Measurements from ENCODE around the gene ENAH.

ENAH gene

DNA sequence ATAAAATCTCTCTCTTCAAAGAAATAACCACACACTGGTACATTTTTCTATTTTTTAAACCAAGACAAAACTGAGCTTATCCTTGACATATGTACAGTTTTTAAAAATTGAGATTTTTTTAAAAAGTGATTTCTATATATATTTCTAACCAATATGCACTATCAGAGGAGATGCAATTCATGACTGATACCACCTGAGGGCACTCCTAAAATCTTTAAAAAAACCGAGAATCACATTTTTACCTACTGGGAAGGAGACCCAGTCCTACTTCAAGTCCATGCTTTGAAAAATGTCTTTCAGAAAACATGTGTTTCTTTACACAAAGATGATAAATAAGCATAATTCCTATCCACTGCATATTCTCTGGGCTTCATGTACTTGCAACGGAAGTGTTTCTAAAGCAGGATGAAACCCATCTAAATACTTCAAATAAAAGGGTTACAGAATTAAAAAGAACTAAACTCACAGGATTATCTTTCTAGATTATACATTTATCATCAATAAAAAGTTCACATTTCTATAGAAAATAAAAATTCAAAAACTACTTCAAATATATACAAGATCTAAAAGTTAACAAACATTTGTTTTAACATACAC lies 98.6 kb downstream of the ENAH start:
- DNase-seq = no peak

DNA sequence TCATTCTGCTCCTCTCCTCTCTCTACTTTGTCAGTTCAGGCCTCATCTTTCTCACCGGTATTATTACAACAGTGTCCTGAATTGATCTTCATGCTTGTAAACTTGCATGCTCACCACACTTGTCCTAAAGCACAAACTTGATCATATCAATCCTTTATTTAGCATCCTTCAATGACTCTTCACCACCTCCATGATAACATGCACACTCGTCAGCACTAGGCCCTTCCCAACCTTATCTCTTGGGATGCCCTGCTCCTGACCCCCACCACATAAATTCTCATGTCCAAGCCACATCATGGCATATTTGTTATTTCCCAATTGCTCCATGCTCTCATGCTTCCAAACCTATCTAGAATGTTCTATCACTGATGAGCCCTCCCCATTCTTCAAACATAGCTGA lies 103.1 kb downstream of the ENAH start:
- no peak for DNase-seq

DNA sequence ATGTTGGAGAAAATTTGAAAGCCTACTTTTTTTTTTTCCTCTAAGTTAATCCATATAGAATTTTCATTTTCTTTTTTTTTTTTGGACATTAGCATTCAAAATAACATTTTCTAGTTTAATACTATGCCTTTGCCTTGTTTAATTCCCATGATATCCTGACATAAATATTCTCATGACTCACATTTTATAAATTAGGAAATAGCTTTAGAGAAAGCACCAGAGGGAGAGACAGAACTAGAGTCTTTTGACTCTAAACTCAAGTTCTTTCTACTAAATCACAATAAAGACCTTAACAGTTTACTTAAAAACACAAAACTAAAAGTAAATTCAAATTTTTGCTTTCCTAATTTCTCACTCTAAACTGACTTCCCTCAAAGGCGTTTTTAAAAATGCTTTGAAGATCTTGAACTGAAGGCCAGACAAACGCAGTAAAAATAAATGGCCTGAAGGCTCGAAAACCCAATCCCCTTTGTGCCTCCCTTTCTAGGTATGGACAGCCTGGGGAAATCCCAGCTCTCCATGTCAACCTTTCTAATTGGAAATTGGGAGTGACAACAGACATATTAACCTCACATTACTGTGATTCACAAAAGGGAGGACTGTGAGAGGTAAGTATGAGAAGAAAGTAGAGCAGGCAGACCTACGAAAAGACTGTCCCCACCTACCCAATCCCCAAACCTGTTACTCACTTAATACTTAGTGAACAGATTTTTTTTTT lies 104.6 kb downstream of the ENAH start:
- no peak for DNase-seq

DNA sequence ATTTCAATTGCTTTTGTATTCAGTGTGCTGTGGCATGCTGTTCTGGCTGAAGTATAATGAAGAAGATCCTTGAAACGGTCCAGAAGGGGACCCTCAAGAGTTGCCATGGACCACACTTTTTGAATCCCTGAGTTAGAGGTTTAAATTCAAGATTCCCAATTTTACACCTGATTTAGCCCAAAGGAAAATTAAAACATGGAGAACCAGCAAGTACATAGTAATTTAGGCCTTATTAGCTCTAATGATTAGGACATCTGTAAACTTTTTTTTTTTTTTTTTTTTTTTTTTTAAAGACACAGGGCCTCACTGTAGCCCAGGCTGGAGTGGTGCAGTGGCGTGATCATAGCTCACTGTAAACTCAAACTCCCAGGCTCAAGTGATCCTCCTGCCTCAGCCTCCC lies 107.3 kb downstream of the ENAH start:
- no peak for DNase-seq

DNA sequence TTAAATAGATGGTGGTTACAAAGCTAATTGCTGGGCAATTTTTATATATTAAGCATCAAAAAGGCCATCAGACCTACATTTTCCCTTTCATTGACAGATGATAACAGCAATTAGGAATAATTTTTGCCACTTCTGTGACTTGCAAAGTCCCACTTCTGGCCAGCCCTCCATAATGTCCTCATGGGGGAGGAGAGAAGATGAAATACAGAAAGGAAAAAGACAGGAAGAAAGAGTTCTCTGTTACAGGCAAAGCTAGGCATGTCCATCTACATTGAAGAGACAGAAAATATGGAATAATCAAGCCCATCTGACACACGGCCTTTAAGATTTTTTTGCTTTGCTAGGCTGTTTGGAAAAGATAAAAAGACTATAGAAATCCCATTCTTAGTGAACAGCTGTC lies 108.0 kb downstream of the ENAH start:
- no peak for DNase-seq

DNA sequence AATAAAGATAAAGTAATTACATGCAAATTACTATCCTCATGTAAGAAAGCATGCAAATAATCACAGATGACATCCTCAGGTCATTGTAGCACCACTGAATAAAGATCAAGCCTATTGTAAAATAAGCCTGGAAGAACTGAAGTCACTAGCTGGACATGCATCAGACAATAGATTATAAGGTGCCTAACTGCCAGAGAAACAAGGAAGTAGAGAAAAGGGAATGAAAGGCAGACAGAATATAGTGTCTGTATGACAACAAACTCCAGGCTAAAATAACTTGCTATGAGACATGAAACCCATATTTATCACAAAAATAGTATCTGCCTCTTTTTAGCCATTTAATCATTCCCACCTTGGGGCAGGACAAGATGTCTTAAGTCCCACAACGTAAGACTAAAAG lies 108.7 kb downstream of the ENAH start:
- no peak for DNase-seq

DNA sequence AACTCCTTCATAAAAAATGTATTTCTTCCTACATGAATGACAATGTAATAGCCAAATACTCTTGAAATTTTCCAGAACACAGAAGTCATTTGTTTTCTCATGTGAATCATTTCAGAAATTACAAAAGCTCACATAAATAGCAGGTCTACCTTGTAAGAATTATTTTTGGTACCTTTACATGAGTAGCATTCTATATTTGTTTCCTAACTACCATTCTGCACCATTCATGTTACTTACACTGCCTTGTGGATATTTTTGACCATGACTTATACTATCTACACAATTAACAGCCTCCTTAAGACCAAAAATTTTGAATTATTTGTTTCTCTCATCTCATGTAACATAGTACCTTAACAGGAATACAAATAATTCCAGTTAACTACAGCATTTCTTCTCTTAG lies 109.6 kb downstream of the ENAH start:
- DNase-seq = no peak

DNA sequence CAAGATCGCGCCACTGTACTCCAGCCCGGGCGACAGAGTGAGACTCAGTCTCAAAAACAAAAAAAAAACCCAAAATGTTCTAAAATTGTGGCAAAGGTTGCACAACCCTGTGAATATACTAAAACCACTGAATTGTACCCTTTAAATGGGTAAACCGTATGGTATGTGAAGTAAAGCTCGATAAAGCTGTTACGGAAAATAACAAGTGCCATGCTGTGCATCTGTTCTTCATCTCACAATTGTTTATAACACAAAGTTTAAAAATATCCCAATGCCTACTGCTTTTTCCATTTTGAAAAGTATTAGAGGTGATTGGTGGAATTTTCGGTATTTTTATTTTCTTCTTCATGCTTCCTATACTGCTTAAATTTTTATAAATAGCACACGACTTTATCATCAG lies 111.5 kb downstream of the ENAH start:
- no peak for DNase-seq

DNA sequence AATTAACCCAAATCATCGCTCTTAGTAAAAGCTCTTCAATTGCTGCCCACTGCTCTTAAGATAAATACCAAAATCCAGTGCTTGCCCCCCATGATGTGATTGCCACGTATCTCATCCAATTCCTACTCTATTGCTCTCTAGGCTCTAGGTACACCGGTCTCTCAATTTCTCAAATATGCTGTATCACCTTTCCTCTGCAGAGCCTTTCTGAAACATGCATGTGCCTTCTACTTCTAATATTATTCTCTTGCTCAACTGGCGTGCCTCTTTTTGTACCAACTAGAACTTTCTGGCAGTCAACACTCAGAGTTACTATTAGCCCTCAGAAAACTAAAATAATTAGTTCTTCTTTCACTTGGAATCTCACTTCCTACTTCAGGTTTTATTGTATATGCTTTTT lies 113.3 kb downstream of the ENAH start:
- DNase-seq = no peak

DNA sequence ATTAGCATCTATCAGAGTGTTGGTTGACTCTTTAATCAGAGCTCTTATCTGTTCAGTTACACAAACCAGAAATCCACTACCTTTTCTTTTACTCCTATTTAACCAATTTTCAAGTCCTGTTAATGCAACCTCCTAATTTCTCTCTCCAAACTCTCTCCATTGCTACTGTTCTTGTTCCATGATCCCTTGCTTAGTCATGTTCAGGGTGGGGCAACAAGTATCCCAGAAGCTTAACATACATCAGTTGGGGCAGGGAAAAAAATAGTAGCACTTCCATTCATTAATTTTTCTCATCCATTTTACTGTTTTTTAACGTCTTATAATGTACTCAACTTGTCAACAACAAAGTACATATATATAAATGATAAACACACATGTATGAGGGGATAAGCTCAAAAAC lies 113.9 kb downstream of the ENAH start:
- DNase-seq = no peak

DNA sequence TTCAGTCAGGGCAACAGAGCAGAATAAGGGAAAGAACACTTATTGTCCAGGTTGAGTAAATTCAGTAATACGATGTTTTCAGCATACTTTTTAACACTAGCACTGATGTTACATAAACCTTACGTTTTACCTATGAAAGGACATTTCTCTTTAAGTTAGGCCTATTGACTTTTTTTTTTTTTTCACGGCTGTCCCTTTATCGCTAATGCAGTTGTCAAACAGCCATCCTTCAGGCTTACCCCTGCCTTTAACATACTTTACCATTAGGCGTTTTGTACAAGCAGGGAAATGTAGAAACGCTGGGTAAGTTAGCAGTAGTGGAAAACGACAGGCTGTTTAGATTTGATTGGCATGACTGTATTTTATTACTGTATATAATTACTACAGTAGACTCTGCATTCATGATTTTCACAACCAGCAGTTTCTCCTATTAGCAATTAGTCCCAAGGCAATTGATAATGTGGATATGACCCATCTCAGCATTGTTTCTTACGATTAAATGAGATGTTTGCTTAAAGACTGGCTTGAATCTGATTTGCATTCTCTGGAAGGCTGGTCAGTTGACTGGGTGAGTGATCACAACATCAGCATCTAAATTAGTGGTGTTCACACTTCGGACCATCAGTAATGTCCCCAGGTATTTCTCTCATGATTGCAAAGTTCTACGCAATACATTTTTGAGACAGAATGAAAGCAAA lies 115.2 kb downstream of the ENAH start:
- DNase-seq = no peak

DNA sequence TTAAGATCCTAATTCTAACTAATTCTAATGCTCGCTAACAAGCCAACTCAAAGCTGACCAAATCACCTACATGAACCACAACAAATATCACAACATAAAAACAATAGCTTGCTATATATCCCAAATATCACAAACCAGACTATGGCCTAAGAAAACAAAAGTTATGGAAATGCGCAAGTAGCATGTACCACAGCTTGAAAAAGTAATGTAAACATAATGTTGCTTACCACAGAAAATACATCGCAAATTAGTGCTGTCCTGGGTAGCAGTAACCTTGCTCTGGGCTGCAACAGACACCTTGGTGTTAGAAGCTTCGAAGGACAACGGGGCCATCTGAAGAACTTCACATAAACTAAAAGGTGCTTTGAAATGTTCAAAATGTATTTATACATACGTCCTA lies 117.6 kb downstream of the ENAH start:
- no peak for DNase-seq

DNA sequence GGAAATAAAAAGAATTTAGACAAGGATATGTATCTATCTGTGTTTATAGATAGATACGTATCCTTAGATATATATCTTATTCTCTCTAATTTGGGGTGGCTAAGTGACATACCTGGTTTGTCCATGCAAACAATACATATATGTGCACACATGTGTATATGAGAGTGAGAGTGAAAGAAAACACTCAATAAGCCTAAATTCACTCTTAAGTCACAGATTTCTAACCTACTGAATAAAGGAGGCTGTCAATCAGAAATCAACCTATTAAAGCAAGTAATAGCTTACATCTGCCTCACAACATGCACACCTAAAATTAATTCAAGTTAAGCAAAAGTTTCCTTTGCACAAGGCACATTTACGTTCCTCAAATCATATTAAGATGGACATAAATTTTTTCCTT lies 118.2 kb downstream of the ENAH start:
- DNase-seq = no peak

DNA sequence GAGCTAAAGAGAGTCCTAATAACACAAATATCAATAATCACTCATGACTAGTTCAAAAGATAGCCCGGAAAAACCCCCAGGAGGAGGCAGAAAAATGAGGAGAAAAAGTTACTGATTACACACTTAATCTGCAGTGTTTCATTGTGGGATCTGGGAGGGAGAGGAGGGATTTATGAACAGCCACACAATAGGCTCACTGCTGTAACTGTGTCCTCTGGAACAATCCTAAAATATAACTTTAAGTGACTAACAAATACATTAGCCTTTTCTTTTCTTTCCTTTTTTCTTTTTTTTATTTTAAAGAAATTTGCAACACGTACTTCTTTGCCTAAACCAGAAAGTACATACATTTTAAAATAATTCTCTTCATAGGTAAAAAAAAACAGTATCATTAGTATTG lies 118.8 kb downstream of the ENAH start:
- no peak for DNase-seq

DNA sequence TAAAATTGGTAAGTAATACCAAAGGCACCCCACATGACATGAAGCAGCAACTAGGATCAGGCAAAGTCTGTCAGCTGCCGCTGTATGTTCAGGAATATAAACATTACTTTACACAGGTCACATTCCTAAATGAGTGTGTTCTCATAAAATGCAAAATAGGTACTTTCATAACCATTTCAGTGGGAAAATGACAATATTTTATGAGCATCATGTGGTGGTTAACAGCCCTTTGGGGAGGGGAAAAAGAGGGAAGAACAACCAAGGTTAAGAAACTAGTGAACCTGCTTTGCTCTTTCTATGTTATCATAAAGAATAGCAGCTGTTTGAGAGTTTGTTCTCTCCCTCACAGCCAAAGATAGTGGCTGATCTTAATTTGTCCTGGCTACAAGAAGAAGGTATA lies 119.7 kb downstream of the ENAH start:
- DNase-seq = no peak

DNA sequence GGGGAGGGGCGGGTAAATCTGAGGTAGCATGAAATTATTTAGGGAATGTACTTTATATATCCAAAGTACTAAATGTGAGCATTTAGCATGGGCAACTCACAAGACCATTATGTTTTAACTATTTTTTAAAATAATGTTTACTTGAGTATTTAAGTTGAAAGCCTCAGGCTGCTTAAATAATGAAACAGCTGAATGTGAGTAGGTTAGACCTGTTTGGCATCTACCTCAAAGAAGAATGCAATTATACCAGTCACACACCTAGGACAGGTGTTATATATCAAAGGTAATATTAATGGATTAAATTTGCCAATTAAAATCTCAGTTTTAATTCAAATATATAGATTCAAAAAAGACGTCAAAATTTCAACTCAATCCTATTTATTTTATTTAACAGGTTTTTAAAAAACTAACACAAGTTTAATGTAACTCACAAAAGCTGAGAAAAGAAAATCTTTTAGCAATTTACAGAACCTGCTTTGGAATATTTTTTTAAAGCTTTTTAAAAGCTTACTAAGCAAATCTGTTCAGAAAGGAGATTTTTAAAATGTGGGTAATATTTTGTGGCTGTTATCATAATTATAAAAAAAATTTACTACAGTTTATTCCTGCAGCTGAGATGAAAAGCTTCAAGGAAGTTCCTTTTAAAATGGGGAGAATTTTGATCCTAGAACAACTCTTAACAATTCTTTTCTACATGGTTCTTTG lies 120.5 kb downstream of the ENAH start:
- DNase-seq = no peak

DNA sequence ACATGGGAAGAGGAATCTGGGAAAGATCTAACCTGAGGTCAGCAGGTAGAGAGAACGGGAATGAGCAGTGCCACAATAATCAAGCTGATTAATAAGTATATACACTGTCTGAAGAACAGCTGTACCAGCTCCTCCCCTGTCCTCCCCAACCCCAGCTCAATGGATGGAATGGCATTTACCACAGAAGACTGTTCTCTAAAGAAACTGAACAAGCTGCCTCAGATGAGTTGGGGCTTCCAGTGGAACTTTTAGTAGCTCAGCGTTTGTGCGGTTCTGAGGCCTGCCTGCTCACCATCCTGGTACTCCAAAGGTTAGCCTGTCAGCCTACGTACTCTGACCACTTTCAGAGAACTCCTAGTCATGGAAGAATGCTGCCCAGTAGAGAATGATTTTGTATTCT lies 123.2 kb downstream of the ENAH start:
- DNase-seq = no peak

DNA sequence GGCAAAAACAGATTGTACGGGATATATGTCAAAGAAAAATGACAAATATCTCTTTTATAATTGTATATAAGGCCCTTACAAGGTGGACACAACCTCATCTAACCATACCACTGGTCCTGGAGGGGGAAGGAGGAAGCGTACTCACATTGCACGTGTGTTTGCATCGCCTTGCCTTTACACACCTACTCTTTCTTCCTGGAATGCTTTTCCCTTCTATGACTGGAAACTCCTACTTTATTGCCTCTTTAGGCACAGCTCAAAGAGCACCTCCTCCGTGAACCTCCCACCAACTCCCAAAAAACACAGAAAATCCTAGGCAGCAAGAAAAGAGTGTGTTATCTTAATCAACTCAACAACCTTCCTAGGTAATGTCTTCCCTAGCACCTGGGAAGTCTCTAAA lies 125.3 kb downstream of the ENAH start:
- DNase-seq = no peak

DNA sequence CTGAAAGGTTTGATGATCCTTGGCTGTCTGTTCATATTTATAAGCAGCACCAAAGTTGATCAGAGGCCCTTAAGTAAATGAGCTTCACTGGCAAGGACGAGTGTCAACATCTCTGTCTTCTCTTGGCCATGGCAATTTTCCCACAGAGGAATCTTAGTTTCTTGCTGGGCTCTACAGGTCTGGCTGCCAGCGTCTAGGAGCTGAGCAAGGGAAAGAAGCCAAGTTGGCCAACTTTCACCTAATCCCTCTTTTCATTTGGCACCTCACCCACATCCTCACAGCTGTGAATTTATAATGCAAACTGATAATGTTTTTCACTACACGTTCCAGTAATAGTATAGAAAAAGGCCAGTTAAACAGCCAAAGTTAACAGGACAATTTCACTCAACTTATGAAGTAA lies 126.0 kb downstream of the ENAH start:
- DNase-seq = no peak

DNA sequence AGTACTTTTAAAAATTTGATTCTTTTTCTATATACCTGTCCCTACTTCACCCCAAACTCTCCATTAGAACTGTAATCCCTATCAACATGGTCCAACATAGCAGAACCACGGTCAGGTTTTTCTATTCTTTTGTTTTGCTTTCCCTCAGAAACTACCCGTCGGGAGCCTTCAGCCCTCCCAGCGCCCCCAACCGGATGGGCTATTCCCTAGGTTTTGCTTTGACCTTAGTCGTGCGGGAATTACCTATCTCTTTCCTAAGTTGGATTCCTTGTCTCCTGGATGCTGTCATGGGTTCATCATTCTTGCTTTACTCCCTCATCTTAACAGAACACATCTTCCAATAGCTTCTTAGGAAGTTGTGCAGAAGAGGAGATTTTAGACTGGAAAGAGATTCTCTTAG lies 127.5 kb downstream of the ENAH start:
- no peak for DNase-seq

DNA sequence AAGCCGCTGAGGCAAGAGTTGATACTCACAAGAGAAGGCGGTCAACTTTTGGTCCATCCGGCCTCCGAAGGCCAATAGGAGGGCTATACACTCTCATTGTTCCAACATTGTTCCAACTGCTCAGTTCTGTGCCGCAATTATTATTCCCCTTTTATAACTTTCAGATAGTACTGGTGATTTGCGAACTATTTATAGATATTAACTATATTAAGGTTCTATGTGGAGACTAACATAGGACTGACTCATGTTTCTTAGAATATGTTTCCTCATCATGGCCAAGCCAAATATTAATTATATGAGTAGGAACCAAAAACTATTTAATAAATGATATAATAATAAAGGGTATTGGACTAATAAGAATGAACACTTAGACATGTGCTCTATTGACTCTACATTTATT lies 128.4 kb downstream of the ENAH start:
- no peak for DNase-seq

DNA sequence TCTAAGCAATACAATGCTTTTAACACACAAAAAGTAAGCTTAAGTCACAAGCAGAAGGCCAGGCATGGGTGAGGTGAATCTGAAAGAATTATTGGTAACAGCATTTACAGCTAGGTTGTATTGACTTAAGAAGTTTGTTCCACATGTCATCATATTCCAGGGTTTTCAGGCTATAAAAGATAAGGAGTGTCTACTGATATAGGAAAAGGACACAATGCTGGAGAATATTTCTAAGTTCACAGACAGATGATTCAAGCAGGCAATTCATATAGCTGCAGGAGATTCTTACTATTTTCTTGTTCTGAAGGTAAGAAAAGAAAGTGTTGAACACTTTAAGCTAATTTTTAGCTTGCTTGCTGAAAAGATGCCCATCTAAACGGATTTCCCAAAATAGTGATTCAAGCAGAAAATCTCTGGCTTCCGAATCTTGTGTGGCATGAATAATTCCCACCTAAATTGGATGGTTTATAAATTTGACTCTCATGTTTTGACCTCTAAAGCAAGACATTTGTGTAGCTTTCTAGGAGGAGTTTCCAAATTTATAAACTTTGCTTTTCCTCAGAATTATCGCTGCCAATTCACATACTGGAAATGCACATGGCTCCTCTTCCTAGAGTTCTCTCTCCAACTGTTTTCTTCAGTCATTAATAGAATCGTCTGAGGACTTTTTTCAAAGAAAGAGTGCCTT lies 129.5 kb downstream of the ENAH start:
- DNase-seq = no peak

DNA sequence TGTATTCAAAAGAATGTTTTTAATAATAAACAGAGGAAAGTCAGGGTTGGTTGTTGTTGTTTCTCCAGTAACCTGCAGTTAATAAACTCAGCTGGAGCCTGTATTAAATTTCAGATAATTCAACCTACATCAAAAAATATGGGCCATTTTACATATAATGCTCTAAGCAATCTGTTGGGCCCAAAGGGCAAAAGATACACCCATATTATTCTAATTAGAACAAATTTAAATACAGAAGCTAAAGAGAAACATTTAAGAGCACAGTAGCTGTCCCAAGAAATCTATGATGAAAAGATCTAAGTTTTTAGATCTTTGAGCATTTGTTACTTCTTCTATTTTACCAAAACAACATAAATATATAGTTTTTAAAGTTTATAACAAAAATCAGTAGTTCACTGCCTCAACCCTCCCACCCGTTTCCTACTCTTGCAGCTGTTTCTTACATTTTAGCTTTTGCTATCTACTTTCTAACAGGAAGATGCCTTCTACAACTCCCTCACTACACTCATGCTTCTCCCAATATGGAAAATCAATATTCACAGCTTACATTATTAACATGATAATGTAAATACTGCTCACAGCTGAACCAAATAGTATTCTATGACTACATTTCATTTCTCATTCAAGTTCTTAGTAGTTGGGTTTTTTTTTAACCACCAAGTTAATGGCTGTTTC lies 130.2 kb downstream of the ENAH start:
- no peak for DNase-seq

Measured in stimulated activated CD4-positive, alpha-beta T cell treated with anti-CD3 and anti-CD28 coated beads, Interleukin-2, amount 100 ng/mL, for 24 hours (primary cell).